HepG2 (cell line): ENCODE data around the gene TSPYL1. TPM values are rescaled to one million over a fixed set of nuclear protein-coding genes. Genes with fewer than 3 reads are reported as not detected.

Source experiments
- ARID3A ChIP-seq: IDR thresholded peaks from 2 replicates; pipeline ENCODE4 v1.6.1; 2012; ENCODE audit warnings: low read depth, low read length, improper control_type of control experiment
- BCL6 ChIP-seq: IDR thresholded peaks from 2 replicates; pipeline ENCODE4 v1.6.1; 2016; ENCODE audit warnings: missing genetic modification reagents, missing compliant biosample characterization
- CREM ChIP-seq, 2 experiments: sonication (generic) in 1 of 2; formaldehyde crosslinking in 1 of 2; IDR thresholded peaks; 2 replicates each; pipeline versions ENCODE4 v1.4.0 to v1.6.1; 2016 to 2020; ENCODE audit warnings: antibody characterized with exemption in 1 of 2, mild to moderate bottlenecking in 1 of 2, missing genetic modification reagents in 1 of 2
- DRAP1 ChIP-seq: IDR thresholded peaks from 2 replicates; pipeline ENCODE4 v1.6.1; 2016; ENCODE audit warnings: missing genetic modification reagents, missing compliant biosample characterization
- ELF3 ChIP-seq: IDR thresholded peaks from 2 replicates; pipeline ENCODE4 v1.6.1; 2016; ENCODE audit warnings: missing genetic modification reagents, missing compliant biosample characterization
- HNRNPK ChIP-seq: fragments of 200-400 bp; formaldehyde crosslinking; IDR thresholded peaks from 2 replicates; pipeline ENCODE4 v1.6.1; 2018; ENCODE audit warnings: low read length, low read depth, moderate library complexity, mild to moderate bottlenecking; ENCODE audit not compliant: poor library complexity, severe bottlenecking
- IKZF4 ChIP-seq: sonication (generic); formaldehyde crosslinking; IDR thresholded peaks from 2 replicates; pipeline ENCODE4 v1.5.1; 2020; ENCODE audit warnings: borderline replicate concordance, mild to moderate bottlenecking, low read depth, missing genetic modification reagents; ENCODE audit errors: not compliant biosample characterization
- PPARG ChIP-seq: conservative IDR thresholded peaks from 2 replicates; pipeline ENCODE4 v1.6.1; 2016; ENCODE audit warnings: missing biosample characterization, missing genetic modification reagents
- SAP130 ChIP-seq: IDR thresholded peaks from 2 replicates; pipeline ENCODE4 v1.6.1; 2016; ENCODE audit warnings: low read depth
- SIX1 ChIP-seq: sonication (generic); formaldehyde crosslinking; IDR thresholded peaks from 2 replicates; pipeline ENCODE4 v1.4.0; 2020; ENCODE audit warnings: missing genetic modification reagents, borderline replicate concordance
- SKI ChIP-seq: fragments of 450-650 bp; IDR thresholded peaks from one replicate; pipeline ENCODE4 v1.6.1; 2018; ENCODE audit warnings: mild to moderate bottlenecking; ENCODE audit not compliant: partially characterized antibody
- SNAPC2 ChIP-seq: sonication (generic); formaldehyde crosslinking; IDR thresholded peaks from 2 replicates; pipeline ENCODE4 v1.8.1; 2022; ENCODE audit warnings: mild to moderate bottlenecking, missing genetic modification reagents
- SOX13 ChIP-seq, 3 experiments: fragments of 450-650 bp in 1 of 3; sonication (generic) in 1 of 3; formaldehyde crosslinking in 1 of 3; IDR thresholded peaks in 2 of 3; conservative IDR thresholded peaks in 1 of 3; 2 replicates each; pipeline versions ENCODE4 v1.5.0 to v1.6.1; 2016 to 2020; ENCODE audit warnings: antibody characterized with exemption in 1 of 3, mild to moderate bottlenecking in 1 of 3, missing compliant biosample characterization in 1 of 3, missing genetic modification reagents in 1 of 3, moderate library complexity in 1 of 3
- STAG1 ChIP-seq: sonication (generic); formaldehyde crosslinking; IDR thresholded peaks from 2 replicates; pipeline ENCODE4 v1.4.0; 2020; ENCODE audit warnings: missing genetic modification reagents
- TARDBP ChIP-seq: sonication (generic); formaldehyde crosslinking; IDR thresholded peaks from 2 replicates; pipeline ENCODE4 v1.8.0; 2022; ENCODE audit warnings: mild to moderate bottlenecking, missing genetic modification reagents
- TGIF2 ChIP-seq: IDR thresholded peaks from 2 replicates; pipeline ENCODE4 v1.6.1; 2016; ENCODE audit warnings: control low read depth, missing compliant biosample characterization
- THAP11 ChIP-seq: IDR thresholded peaks from 2 replicates; pipeline ENCODE4 v1.6.1; 2016; ENCODE audit warnings: missing biosample characterization, missing genetic modification reagents
- THRA ChIP-seq: sonication (generic); formaldehyde crosslinking; IDR thresholded peaks from 2 replicates; pipeline ENCODE4 v1.4.0; 2020; ENCODE audit warnings: missing genetic modification reagents, borderline replicate concordance
- ZMYM4 ChIP-seq: sonication (generic); formaldehyde crosslinking; IDR thresholded peaks from 2 replicates; pipeline ENCODE4 v1.8.1; 2023; ENCODE audit warnings: mild to moderate bottlenecking, missing genetic modification reagents
- ZNF263 ChIP-seq: sonication (generic); formaldehyde crosslinking; IDR thresholded peaks from 2 replicates; pipeline ENCODE4 v1.4.0; 2020; ENCODE audit warnings: missing genetic modification reagents
- ZNF513 ChIP-seq: sonication (generic); formaldehyde crosslinking; conservative IDR thresholded peaks from 2 replicates; pipeline ENCODE4 v1.5.0; 2020; ENCODE audit warnings: missing genetic modification reagents
- ZNF546 ChIP-seq: sonication (generic); formaldehyde crosslinking; conservative IDR thresholded peaks from 2 replicates; pipeline ENCODE4 v1.8.1; 2023; ENCODE audit warnings: mild to moderate bottlenecking, missing genetic modification reagents
- ZNF780A ChIP-seq: sonication (generic); formaldehyde crosslinking; IDR thresholded peaks from 2 replicates; pipeline ENCODE4 v1.8.0; 2022; ENCODE audit warnings: mild to moderate bottlenecking, missing genetic modification reagents, moderate library complexity
- ZNF878 ChIP-seq: sonication (generic); formaldehyde crosslinking; IDR thresholded peaks from 2 replicates; pipeline ENCODE4 v1.8.1; 2023; ENCODE audit warnings: mild to moderate bottlenecking, missing genetic modification reagents, moderate library complexity
- polyA plus RNA-seq, 8 experiments: library from polyadenylated mRNA; depleted of rRNA in 3 of 8; stranded (reverse) in 7 of 8; unstranded in 1 of 8; fragments of >200 nt; fragmentation: Illumina TruSeq in 4 of 8; extraction: Trizol in 4 of 8; gene quantifications; 2 replicates each; pipeline versions ENCODE4 v1.2.1 to v1.2.3, GENCODE V29; 2011 to 2016; ENCODE audit warnings: low read depth in 4 of 8, missing spikeins in 1 of 8, mixed read lengths in 1 of 8; ENCODE audit not compliant: insufficient read depth in 1 of 8
- total RNA-seq, 5 experiments: library from RNA; depleted of rRNA; stranded (reverse); fragments of >200 nt; fragmentation: Illumina TruSeq; extraction: Trizol; gene quantifications; 2 replicates each; pipeline ENCODE4 v1.2.3, GENCODE V29; 2016; ENCODE audit warnings: low read depth in 1 of 5

TSPYL1 gene
- total and polyA plus RNA-seq, 2 of the 13 experiments (the other 11 are each of a cell fraction or from before 2014, with no cell fraction given) = 28.3 to 93.0 TPM

GRCh38 chr6:116268589-116269293, 11.0 kb downstream of the TSPYL1 start (continued):
- TF ChIP-seq SOX13 (IDR thresholded peaks at IDR 0.05) = no peak
- TF ChIP-seq SOX13 (CRISPR knock-in tag; conservative IDR thresholded peaks at IDR 0.05 in 1 of 2, IDR thresholded peaks at IDR 0.05 in 1 of 2) = peak in 1 of 2 experiments; percentile 49; a peak in 1 of 4 replicates
- TF ChIP-seq ZNF780A = no peak
- TF ChIP-seq BCL6 (CRISPR knock-in tag) = peak; percentile 30; the same call in 1 of the 2 replicates
- peak; percentile 76 for TF ChIP-seq SKI
- TF ChIP-seq ZNF513 (CRISPR knock-in tag) = no peak
- 0 out of 2 replicates have a peak, but pooled peaks have one; percentile 18 for TF ChIP-seq CREM (IDR thresholded peaks at IDR 0.05)
- no peak for TF ChIP-seq CREM (CRISPR knock-in tag; IDR thresholded peaks at IDR 0.05)
- peak; percentile 54; the same call in 1 of the 2 replicates for TF ChIP-seq PPARG
- no peak for TF ChIP-seq ZNF546 (CRISPR knock-in tag)
- 0 out of 2 replicates have a peak, but pooled peaks have one; percentile 51 for TF ChIP-seq SNAPC2 (CRISPR knock-in tag)
- peak; percentile 54; the same call in 1 of the 2 replicates for TF ChIP-seq SIX1 (CRISPR knock-in tag)
- peak; percentile 46; the same call in 1 of the 2 replicates for TF ChIP-seq ZNF878
- peak; percentile 82 for TF ChIP-seq STAG1
- peak; percentile 97 for TF ChIP-seq ARID3A
- TF ChIP-seq TARDBP (CRISPR knock-in tag) = peak; percentile 75
- TF ChIP-seq IKZF4 (CRISPR knock-in tag) = no peak
- peak; percentile 54; the same call in 1 of the 2 replicates for TF ChIP-seq ELF3 (CRISPR knock-in tag)
- no peak for TF ChIP-seq HNRNPK
- TF ChIP-seq THRA (CRISPR knock-in tag) = peak; percentile 49; the same call in 1 of the 2 replicates
- peak; percentile 33; the same call in 1 of the 2 replicates for TF ChIP-seq ZMYM4
- TF ChIP-seq THAP11 = peak; percentile 32; the same call in 1 of the 2 replicates
- TF ChIP-seq DRAP1 (CRISPR knock-in tag) = peak; percentile 36; the same call in 1 of the 2 replicates
- TF ChIP-seq TGIF2 (CRISPR knock-in tag) = no peak
- TF ChIP-seq SAP130 (CRISPR knock-in tag) = peak; percentile 47; the same call in 1 of the 2 replicates
- no peak for TF ChIP-seq ZNF263 (CRISPR knock-in tag)
